A549 (cell line): Measurements from ENCODE around the gene PON2. TPM values are rescaled to one million over a fixed set of nuclear protein-coding genes. Genes with fewer than 3 reads are reported as not detected.

Experiments
- ATAC-seq, 2 experiments: fragments of 200-7000 bp in 1 of 2; fragments of >200 bp in 1 of 2; cut with Nextera tagmentation in 1 of 2; cut with Tn5 transposase in 1 of 2; 3 replicates each; pipeline versions ENCODE4 v1.8.0 to v1.9.1; 2018 to 2020; ENCODE audit warnings: mild to moderate bottlenecking in 1 of 2, moderate library complexity in 1 of 2
- CTCF ChIA-PET: fragments of 300-600 bp; sonication (Branson Sonifier 250); formaldehyde crosslinking; extraction: SDS; loops from one replicate; lab custom pipeline; 2021; ENCODE audit warnings: antibody characterized with exemption, inconsistent platforms; lab: Yijun Ruan, JAX
- POLR2A ChIA-PET: fragments of 350-600 bp; formaldehyde crosslinking; extraction: SDS; loops from one replicate; lab custom pipeline; 2021; ENCODE audit warnings: antibody characterized with exemption, inconsistent platforms; lab: Yijun Ruan, JAX
- DNase-seq, 2 experiments: peaks; one replicate each; pipeline versions ENCODE4 v3.0.0 to v3.0.0-alpha.2; 2011 to 2016; ENCODE audit warnings: low read depth in 1 of 2, low spot score in 1 of 2
- FAIRE-seq: peaks from 2 replicates; lab custom pipeline; 2011; peaks lifted over from hg19 to GRCh38; lab: Jason Lieb, UNC
- H3K27ac ChIP-seq, 2 experiments: fragments of >200 bp; sonication (Bioruptor Twin); formaldehyde crosslinking; 3 replicates each; pipeline ENCODE4 v1.5.1; 2016 to 2017
- H3K4me1 ChIP-seq: fragments of >200 bp; sonication (Bioruptor Twin); formaldehyde crosslinking; 3 replicates; pipeline ENCODE4 v1.6.1; 2016
- H3K4me2 ChIP-seq: fragments of >200 bp; sonication (Bioruptor Twin); formaldehyde crosslinking; 3 replicates; pipeline ENCODE4 v1.6.1; 2016
- H3K4me3 ChIP-seq: fragments of >200 bp; sonication (Bioruptor Twin); formaldehyde crosslinking; 3 replicates; pipeline ENCODE4 v1.5.1; 2016
- H3K9me3 ChIP-seq: fragments of >200 bp; sonication (Bioruptor Twin); formaldehyde crosslinking; 3 replicates; pipeline ENCODE4 v1.6.1; 2016
- CBX8 ChIP-seq: fragments of 200-600 bp; sonication (generic); IDR thresholded peaks from 2 replicates; pipeline ENCODE4 v1.6.1; 2016
- CEBPB ChIP-seq, 2 experiments: fragments of >200 bp in 1 of 2; sonication (Bioruptor Twin) in 1 of 2; formaldehyde crosslinking in 1 of 2; IDR thresholded peaks; 2 replicates each; pipeline ENCODE4 v1.6.1; 2012 to 2016
- EHF ChIP-seq: fragments of 250-450 bp; sonication (Bioruptor Pico); IDR thresholded peaks from 2 replicates; pipeline ENCODE4 v1.5.0; 2020; ENCODE audit warnings: mild to moderate bottlenecking
- ESRRA ChIP-seq: fragments of 150-350 bp; IDR thresholded peaks from 2 replicates; pipeline ENCODE4 v1.6.1; 2014; ENCODE audit warnings: mild to moderate bottlenecking, low read length, borderline replicate concordance
- FOSB ChIP-seq: fragments of 250-450 bp; sonication (Bioruptor Pico); IDR thresholded peaks from 2 replicates; pipeline ENCODE4 v1.5.0; 2020; ENCODE audit warnings: mild to moderate bottlenecking, moderate library complexity
- FOSL2 ChIP-seq, 2 experiments: fragments of 450-650 bp in 1 of 2; fragments of >200 bp in 1 of 2; sonication (Bioruptor Twin) in 1 of 2; formaldehyde crosslinking; IDR thresholded peaks; 2 replicates each; pipeline versions ENCODE4 v1.5.0 to v1.6.1; 2016 to 2020; ENCODE audit warnings: mild to moderate bottlenecking in 1 of 2, moderate library complexity in 1 of 2
- JUNB ChIP-seq: fragments of >200 bp; sonication (Bioruptor Twin); formaldehyde crosslinking; IDR thresholded peaks from 2 replicates; pipeline ENCODE4 v1.6.1; 2016
- MAFK ChIP-seq: fragments of 450-650 bp; IDR thresholded peaks from 2 replicates; pipeline ENCODE4 v1.6.1; 2014; ENCODE audit not compliant: partially characterized antibody
- NPAS2 ChIP-seq: fragments of 250-450 bp; sonication (Bioruptor Pico); IDR thresholded peaks from 2 replicates; pipeline ENCODE4 v1.8.0; 2022; ENCODE audit warnings: mild to moderate bottlenecking, moderate library complexity, borderline replicate concordance
- NR3C1 ChIP-seq: fragments of >200 bp; sonication (Bioruptor Twin); formaldehyde crosslinking; IDR thresholded peaks from 3 replicates; pipeline ENCODE4 v1.6.1; 2017
- POLR2A ChIP-seq: IDR thresholded peaks from 2 replicates; pipeline ENCODE4 v1.6.1; 2012; ENCODE audit warnings: mild to moderate bottlenecking, low read length
- RARB ChIP-seq: fragments of 250-450 bp; sonication (Bioruptor Pico); IDR thresholded peaks from 2 replicates; pipeline ENCODE4 v1.8.0; 2021; ENCODE audit warnings: mild to moderate bottlenecking, moderate library complexity
- WGBS: methylation state at CpG from one replicate; pipeline ENCODE4 v1.1.6; 2017; ENCODE audit errors: missing lambda C conversion rate; 5-methylcytosine and 5-hydroxymethylcytosine counted together
- polyA plus RNA-seq, 4 experiments: library from polyadenylated mRNA; depleted of rRNA in 3 of 4; stranded (reverse); fragments of >200 nt; fragmentation: RNase III in 1 of 4; extraction: RNeasy Plus Mini Kit Qiagen cat#74134 plus additional on column Dnase treatment in 1 of 4; gene quantifications; 2 replicates in 3 of 4; 3 replicates in 1 of 4; pipeline ENCODE4 v1.2.3, GENCODE V29; 2011 to 2017
- TF ChIP-seq, protein P1 (sequence below): fragments of 250-450 bp; sonication (Bioruptor Pico); IDR thresholded peaks from 2 replicates; pipeline ENCODE4 v1.5.0; 2021; ENCODE audit warnings: mild to moderate bottlenecking, moderate library complexity, borderline replicate concordance
- TF ChIP-seq, protein P2 (sequence below): fragments of >200 bp; sonication (Bioruptor Twin); formaldehyde crosslinking; IDR thresholded peaks from 3 replicates; pipeline ENCODE4 v1.6.1; 2016
- TF ChIP-seq, protein P3 (sequence below): fragments of 150-350 bp; IDR thresholded peaks from 2 replicates; pipeline ENCODE4 v1.6.1; 2014; ENCODE audit warnings: low read depth, mild to moderate bottlenecking, low read length
- TF ChIP-seq, protein P4 (sequence below): IDR thresholded peaks from 2 replicates; pipeline ENCODE4 v1.6.1; 2012
- TF ChIP-seq, protein P5 (sequence below): IDR thresholded peaks from 2 replicates; pipeline ENCODE4 v1.6.1; 2012; ENCODE audit warnings: low read depth, borderline replicate concordance
- TF ChIP-seq, protein P6 (sequence below): fragments of 450-650 bp; IDR thresholded peaks from 2 replicates; pipeline ENCODE4 v1.6.1; 2014; ENCODE audit warnings: antibody characterized with exemption
- TF ChIP-seq, protein P7 (sequence below): fragments of 200-600 bp; sonication (generic); IDR thresholded peaks from 2 replicates; pipeline ENCODE4 v1.6.1; 2016; ENCODE audit warnings: antibody characterized with exemption, mild to moderate bottlenecking, moderate library complexity

PON2 gene
- polyA plus RNA-seq, 2 of the 4 experiments (the other 2 are of a cell fraction): 395 to 829 TPM

DNA sequence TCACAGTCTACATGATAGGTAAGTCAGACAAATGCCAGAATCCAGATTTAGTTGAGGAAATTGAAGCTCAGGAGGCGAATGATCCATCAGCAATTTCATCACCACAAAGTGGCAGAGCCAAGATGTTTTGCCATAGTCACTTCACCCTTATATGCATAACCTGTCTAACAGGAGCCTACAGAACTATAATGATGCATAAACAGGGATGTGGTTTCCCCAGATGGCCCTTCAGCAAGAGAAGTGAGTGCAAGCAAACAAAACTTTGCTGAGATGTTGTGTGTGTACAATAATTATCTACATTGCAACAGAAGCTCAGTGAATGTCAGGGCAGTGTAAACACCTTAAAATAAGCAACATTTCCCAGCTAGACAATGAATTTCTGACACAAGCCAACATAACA, 67.2 kb downstream of the PON2 start:
- Histone ChIP-seq H3K4me1 (peaks cover 5% of the 10 kb centered on the region; the same call in 1 of the 3 replicates), H3K4me2 (no peak overlapping the region), H3K9me3 (no peaks in the 10 kb centered on the region), H3K4me3 (no peak overlapping the region), H3K27ac (no peak overlapping the region)
- TF ChIP-seq CBX8 (no peak), MAFK (no peak), NR3C1 (no peak), RARB (CRISPR knock-in tag) (no peak)
- TF ChIP-seq, protein P1, sequence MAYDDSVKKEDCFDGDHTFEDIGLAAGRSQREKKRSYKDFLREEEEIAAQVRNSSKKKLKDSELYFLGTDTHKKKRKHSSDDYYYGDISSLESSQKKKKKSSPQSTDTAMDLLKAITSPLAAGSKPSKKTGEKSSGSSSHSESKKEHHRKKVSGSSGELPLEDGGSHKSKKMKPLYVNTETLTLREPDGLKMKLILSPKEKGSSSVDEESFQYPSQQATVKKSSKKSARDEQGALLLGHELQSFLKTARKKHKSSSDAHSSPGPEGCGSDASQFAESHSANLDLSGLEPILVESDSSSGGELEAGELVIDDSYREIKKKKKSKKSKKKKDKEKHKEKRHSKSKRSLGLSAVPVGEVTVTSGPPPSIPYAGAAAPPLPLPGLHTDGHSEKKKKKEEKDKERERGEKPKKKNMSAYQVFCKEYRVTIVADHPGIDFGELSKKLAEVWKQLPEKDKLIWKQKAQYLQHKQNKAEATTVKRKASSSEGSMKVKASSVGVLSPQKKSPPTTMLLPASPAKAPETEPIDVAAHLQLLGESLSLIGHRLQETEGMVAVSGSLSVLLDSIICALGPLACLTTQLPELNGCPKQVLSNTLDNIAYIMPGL (CRISPR knock-in tag): no peak
- TF ChIP-seq, protein P2, sequence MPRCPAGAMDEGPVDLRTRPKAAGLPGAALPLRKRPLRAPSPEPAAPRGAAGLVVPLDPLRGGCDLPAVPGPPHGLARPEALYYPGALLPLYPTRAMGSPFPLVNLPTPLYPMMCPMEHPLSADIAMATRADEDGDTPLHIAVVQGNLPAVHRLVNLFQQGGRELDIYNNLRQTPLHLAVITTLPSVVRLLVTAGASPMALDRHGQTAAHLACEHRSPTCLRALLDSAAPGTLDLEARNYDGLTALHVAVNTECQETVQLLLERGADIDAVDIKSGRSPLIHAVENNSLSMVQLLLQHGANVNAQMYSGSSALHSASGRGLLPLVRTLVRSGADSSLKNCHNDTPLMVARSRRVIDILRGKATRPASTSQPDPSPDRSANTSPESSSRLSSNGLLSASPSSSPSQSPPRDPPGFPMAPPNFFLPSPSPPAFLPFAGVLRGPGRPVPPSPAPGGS: no peak
- TF ChIP-seq, protein P3, sequence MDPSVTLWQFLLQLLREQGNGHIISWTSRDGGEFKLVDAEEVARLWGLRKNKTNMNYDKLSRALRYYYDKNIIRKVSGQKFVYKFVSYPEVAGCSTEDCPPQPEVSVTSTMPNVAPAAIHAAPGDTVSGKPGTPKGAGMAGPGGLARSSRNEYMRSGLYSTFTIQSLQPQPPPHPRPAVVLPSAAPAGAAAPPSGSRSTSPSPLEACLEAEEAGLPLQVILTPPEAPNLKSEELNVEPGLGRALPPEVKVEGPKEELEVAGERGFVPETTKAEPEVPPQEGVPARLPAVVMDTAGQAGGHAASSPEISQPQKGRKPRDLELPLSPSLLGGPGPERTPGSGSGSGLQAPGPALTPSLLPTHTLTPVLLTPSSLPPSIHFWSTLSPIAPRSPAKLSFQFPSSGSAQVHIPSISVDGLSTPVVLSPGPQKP: no peak
- ATAC-seq: no peak
- POLR2A ChIA-PET: no interaction called here
- FAIRE-seq: peak; percentile 43
- CTCF ChIA-PET: interaction anchor here (0.7 to 2.2 kb wide), 4 partner anchors 10 to 110 kb away, joined by 3 to 9 read pairs (median 8); partner anchors contain the start of genes PON1 and PON3
- WGBS: 96% methylated on average over 1 of the region's 1 CpG
- DNase-seq: no peak

DNA sequence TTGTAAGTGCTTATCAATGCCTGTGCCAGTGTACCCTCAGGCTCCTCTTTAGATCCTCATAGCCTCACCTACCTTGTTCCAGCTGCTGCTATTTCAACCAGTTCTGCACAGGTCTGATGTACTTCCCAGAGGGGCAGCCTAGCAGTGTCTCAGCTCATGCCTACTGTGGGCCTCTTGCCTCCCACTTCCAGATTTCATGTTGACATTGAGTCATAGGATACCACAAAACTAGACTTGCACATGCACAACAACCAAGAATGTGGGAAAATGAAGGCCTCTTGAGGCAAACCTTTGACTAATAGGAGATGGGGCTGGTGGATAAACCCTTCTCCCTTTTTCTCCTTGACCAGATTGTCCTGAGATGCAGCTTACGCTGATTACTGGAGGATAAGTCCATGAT, 69.7 kb downstream of the PON2 start:
- CTCF ChIA-PET: interaction anchor here (1.0 kb wide), 1 partner anchor 146 kb away, joined by 3 read pairs; no protein-coding TSS in a partner anchor
- no peak overlapping the region for H3K4me3 ChIP-seq
- POLR2A ChIA-PET: interaction anchor here (0.6 kb wide), 1 partner anchor 31 kb away, joined by 3 read pairs; the partner anchor contains the start of gene PON3
- WGBS: 100% methylated on average over 1 of the region's 1 CpG
- TF ChIP-seq POLR2A (no peak), ESRRA (no peak), FOSB (no peak), EHF (CRISPR knock-in tag) (no peak), FOSL2 (IDR thresholded peaks at IDR 0.05) (0 out of 2 replicates have a peak, but pooled peaks have one; percentile 16), FOSL2 (CRISPR knock-in tag; IDR thresholded peaks at IDR 0.05) (0 out of 2 replicates have a peak, but pooled peaks have one; percentile 2)
- TF ChIP-seq, protein P4, sequence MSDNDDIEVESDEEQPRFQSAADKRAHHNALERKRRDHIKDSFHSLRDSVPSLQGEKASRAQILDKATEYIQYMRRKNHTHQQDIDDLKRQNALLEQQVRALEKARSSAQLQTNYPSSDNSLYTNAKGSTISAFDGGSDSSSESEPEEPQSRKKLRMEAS: 0 out of 2 replicates have a peak, but pooled peaks have one; percentile 26
- TF ChIP-seq, protein P5, sequence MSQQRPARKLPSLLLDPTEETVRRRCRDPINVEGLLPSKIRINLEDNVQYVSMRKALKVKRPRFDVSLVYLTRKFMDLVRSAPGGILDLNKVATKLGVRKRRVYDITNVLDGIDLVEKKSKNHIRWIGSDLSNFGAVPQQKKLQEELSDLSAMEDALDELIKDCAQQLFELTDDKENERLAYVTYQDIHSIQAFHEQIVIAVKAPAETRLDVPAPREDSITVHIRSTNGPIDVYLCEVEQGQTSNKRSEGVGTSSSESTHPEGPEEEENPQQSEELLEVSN: 0 out of 2 replicates have a peak, but pooled peaks have one; percentile 25
- TF ChIP-seq, all 56 proteins: peak for 3
- FAIRE-seq (no peak), ATAC-seq (peak in 1 of 2 experiments; percentile 35; a peak in 1 of 6 replicates), DNase-seq (peak in 1 of 2 experiments; percentile 22)
- H3K9me3 ChIP-seq: no peaks in the 10 kb centered on the region
- H3K4me1 ChIP-seq: peaks cover 5% of the 10 kb centered on the region; the same call in 1 of the 3 replicates
- no peak overlapping the region for H3K4me2 ChIP-seq
- H3K27ac ChIP-seq: peak overlapping the region in 1 of 2 experiments; percentile 24; a peak in 1 of 6 replicates

DNA sequence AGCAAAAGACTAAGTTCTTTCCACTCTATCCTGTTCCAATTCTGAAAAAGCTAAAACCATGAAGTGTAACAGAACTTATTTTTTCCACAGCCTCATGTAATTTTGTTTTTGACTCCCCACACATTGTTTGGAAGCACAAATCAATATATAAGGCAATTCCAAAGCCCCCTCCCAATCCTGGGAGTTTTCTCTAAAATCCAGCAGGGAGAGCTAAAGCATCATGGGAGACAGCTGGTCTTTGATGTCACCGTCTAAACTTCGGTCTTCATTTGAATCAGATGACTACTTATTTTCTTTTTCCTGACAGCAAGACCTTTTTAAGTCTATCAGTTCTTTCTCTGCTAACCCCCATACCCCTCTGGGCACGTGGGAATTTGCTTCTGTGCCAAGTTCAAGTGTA, 77.2 kb downstream of the PON2 start:
- ChIA-PET CTCF (interaction anchor here (1.3 kb wide), 1 partner anchor 38 kb away, joined by 8 read pairs; the partner anchor contains the start of gene PON3), POLR2A (no interaction called here)
- FAIRE-seq: no peak
- no peak for DNase-seq
- Histone ChIP-seq H3K4me1 (no peaks in the 10 kb centered on the region), H3K4me3 (no peak overlapping the region), H3K9me3 (peaks cover 14% of the 10 kb centered on the region), H3K27ac (no peak overlapping the region), H3K4me2 (no peak overlapping the region)
- TF ChIP-seq EHF (CRISPR knock-in tag) (no peak), ESRRA (no peak), FOSL2 (IDR thresholded peaks at IDR 0.05) (no peak), FOSL2 (CRISPR knock-in tag; IDR thresholded peaks at IDR 0.05) (no peak), JUNB (no peak), NPAS2 (CRISPR knock-in tag) (no peak), CEBPB (IDR thresholded peaks at IDR 0.05) (no peak)
- TF ChIP-seq, protein P6, sequence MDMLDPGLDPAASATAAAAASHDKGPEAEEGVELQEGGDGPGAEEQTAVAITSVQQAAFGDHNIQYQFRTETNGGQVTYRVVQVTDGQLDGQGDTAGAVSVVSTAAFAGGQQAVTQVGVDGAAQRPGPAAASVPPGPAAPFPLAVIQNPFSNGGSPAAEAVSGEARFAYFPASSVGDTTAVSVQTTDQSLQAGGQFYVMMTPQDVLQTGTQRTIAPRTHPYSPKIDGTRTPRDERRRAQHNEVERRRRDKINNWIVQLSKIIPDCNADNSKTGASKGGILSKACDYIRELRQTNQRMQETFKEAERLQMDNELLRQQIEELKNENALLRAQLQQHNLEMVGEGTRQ: no peak
- TF ChIP-seq, protein P7, sequence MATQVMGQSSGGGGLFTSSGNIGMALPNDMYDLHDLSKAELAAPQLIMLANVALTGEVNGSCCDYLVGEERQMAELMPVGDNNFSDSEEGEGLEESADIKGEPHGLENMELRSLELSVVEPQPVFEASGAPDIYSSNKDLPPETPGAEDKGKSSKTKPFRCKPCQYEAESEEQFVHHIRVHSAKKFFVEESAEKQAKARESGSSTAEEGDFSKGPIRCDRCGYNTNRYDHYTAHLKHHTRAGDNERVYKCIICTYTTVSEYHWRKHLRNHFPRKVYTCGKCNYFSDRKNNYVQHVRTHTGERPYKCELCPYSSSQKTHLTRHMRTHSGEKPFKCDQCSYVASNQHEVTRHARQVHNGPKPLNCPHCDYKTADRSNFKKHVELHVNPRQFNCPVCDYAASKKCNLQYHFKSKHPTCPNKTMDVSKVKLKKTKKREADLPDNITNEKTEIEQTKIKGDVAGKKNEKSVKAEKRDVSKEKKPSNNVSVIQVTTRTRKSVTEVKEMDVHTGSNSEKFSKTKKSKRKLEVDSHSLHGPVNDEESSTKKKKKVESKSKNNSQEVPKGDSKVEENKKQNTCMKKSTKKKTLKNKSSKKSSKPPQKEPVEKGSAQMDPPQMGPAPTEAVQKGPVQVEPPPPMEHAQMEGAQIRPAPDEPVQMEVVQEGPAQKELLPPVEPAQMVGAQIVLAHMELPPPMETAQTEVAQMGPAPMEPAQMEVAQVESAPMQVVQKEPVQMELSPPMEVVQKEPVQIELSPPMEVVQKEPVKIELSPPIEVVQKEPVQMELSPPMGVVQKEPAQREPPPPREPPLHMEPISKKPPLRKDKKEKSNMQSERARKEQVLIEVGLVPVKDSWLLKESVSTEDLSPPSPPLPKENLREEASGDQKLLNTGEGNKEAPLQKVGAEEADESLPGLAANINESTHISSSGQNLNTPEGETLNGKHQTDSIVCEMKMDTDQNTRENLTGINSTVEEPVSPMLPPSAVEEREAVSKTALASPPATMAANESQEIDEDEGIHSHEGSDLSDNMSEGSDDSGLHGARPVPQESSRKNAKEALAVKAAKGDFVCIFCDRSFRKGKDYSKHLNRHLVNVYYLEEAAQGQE: no peak
- ATAC-seq: no peak
- 86% methylated on average over 3 of the region's 3 CpGs for WGBS
